NCI-H526 treated with DMSO at 0.1 percent for 48 hours (cell line): Measurements from ENCODE around the gene SMYD3.
A peak's percentile ranks its signal among the peaks of the same experiment; 100 is the strongest.

Experiments
- DNase-seq: peaks from one replicate; lab custom pipeline; 2025; lab: John Stamatoyannopoulos, UW

SMYD3 gene

GRCh38 chr1:245871915-245872314 is 635.2 kb downstream of the SMYD3 start:
- DNase-seq: no peak

DNA sequence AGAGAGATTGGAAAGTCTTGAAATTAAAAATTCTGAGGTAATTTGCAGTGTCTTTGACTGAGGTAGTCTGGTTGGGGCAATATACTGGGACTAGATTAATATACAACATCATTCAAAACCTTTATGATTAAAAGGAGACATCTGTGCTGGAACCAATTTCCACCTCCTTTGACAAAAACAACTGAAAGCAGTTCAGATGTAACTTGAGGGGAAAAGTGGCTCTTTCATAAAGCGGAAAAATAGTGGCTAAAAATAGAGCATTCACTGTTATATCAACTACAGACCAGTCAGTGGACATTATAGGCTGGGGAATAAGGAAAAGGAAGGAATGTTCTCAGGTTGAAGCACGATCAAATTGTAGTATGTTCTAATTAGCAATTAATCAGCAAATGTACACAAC is 635.9 kb downstream of the SMYD3 start:
- DNase-seq: no peak

DNA sequence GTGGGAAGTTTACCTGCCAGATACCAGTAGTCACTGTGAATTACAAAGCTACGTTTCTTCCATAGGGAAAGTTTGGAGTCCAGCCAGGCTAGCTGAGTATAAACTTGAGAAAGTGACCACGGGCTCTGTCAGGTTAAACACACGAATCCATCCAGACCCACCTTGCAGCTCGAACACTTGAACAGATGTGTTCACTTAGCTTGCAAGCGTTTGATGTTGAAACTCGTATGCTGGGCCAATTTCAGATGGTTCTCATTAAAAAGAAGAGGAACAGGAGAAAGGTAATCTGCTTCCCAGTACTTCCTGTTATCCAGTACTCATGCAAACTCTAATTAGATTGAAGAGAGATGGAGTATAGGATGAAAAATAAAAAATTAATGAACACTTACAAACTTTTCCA is 636.4 kb downstream of the SMYD3 start:
- no peak for DNase-seq

DNA sequence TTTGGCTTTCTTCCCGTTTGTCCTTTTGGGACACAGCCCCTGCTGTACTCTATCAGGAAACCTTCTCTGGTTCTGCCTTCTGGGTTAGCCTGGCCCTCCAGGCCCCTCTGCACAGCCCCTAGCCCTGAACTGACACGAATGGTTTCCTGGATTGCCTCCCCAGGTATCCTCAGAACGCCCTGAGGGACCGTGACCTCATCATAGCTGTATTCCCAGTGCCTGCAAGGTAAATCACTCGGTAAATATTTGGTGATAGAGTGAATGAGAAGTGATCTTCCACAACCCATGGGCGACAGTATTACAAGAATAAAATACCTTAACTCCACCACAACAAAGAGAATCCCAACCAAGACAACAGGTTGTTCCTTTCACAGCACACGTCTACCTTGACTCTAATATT is 637.2 kb downstream of the SMYD3 start:
- no peak for DNase-seq

- no peak for DNase-seq
Measured at GRCh38 chr1:245867738-245868137, 639.3 kb downstream of the SMYD3 start.

GRCh38 chr1:245864872-245865271 is 642.2 kb downstream of the SMYD3 start:
- no peak for DNase-seq

- no peak for DNase-seq
Measured at GRCh38 chr1:245863566-245864184, 643.4 kb downstream of the SMYD3 start.

- DNase-seq: no peak
Measured at GRCh38 chr1:245862812-245863540, 644.1 kb downstream of the SMYD3 start.

DNA sequence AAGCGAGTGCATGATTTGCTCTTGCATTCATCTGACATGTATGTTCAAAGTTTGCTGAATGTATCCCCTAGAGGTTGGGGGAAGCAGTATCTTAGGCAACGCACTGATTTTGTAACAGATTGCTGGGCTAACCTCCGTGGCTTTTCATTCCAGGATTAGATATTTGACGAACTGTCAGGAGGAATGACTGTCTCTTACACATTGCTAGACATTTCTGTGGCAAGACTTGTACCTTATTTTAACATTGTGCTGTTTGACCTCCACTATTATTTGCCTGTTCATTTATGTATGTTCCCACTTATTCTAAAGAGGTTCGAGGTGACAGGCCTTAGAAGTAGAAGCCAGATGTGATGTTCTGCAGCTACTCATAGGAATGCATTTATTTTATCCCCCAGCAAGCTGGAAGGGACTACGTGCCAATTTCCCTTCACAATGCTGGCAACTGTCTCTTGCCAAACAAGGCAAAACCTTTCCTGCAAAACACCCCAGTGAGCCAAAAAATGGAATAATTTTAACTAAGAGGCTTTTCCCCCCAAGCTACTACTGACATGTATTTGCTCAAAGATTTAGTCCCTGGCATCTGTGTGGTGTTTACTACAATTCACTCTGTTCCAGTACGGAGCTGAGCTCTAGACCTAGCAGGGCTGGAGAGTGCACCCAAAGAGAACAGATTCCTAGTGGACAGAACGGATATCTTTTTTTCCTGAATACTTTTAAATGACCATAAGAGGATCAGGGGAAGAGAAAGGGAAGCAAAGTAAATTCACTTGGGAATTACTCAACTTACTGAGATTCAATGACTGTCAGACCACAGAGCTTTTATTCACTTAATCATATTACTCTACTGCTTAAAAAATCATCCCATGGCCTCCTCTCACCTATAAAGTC is 646.2 kb downstream of the SMYD3 start:
- no peak for DNase-seq

- no peak for DNase-seq
Measured at GRCh38 chr1:245859493-245860114, 647.5 kb downstream of the SMYD3 start.

GRCh38 chr1:245858722-245859492 is 648.2 kb downstream of the SMYD3 start:
- DNase-seq: peak; percentile 5

DNA sequence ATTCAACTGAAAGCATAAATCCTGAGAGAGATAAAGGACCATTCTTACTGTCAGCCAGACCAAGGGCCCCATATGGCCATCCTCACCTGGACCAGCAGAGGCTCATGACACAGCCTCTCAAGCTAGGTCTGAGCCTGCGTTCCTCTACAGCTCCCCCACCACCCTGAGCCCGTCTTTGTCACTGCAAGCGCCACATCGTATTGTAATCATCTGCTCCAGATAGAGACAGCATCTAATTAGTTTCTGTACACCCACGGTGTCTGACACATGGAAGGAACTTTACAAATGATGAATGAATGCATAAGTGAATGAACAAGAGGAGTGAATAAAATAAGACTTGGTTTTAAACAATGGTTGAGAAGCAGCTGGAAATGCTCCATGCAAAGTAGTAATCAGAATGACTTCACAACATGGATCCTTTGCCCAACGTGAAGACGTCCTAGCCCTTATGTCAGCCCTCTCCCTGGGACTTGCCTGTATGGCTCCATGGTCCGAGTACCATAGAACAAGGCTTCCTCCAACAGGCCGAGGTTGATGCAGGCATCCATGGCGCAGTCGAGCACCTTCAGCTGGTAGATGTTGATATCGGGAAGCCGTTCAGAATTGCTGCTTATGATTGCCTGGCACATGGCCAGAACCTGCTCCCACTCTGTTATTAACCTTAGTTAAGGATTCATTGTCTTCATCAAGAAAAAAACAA is 648.9 kb downstream of the SMYD3 start:
- DNase-seq: no peak

GRCh38 chr1:245856944-245857531 is 650.0 kb downstream of the SMYD3 start:
- DNase-seq: no peak

DNA sequence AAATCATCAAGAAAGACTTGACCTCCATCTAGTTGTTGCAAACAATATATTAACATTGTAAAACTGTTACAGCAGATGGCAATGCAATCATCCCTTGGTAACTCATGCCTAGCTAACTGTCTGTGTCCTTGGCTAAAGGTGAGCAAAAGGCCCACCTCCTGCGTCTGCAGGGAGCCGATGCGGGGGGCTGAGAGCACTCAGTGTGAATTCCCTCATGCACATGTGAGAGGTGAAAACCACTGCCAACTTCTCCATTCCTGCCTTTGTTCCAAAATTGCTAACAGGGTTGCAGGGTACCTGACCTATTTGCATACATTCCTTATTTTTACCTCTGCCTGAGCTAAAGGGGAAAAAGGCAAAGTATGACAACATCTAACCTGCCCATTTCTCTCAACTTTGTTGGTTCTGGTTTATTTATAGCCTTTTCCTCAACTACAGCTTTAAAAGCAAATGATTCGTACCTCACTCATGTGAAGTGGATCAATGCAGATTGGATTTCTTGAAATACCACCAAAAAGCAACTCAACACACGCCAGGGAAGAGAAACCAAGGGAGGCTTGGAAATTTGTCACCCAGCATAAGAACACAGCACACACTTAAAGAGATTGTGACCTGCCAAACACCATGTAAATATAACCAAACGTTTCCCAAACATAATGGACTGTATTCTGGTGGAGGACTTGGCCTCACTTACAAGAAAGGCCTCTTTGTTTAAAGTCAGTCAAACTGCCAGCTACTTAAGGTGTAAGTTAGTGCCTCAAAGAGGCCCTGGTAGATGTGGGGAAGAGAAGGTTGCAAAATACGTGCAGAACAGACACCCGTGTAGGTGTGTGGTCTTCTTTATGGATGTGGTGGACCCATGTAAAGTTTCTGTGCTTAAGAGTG is 651.0 kb downstream of the SMYD3 start:
- DNase-seq: no peak

DNA sequence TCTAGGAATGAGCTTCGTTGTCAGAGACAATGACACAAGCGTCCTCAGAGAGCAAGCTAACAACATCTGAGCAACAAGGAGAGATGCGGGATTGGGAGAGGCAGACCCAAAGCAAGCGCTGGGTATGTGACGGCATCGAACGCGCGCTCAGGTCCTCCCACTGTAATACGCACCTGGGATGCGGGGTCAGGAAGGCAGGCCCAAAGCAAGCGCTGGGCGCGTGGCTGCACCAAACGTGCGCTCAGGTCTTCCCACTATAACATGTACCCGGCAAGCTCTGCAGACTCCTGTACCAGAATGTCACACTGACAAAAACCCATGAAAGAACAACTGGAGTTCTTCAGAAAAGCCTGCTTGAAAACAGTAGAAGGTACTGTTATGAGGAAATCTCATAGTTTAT is 653.8 kb downstream of the SMYD3 start:
- no peak for DNase-seq

GRCh38 chr1:245843101-245843500 is 664.0 kb downstream of the SMYD3 start:
- DNase-seq: no peak

- DNase-seq: no peak
Measured at GRCh38 chr1:245842106-245842505, 665.0 kb downstream of the SMYD3 start.

GRCh38 chr1:245840971-245841370 is 666.1 kb downstream of the SMYD3 start:
- DNase-seq: no peak

GRCh38 chr1:245837718-245838117 is 669.4 kb downstream of the SMYD3 start:
- no peak for DNase-seq

DNA sequence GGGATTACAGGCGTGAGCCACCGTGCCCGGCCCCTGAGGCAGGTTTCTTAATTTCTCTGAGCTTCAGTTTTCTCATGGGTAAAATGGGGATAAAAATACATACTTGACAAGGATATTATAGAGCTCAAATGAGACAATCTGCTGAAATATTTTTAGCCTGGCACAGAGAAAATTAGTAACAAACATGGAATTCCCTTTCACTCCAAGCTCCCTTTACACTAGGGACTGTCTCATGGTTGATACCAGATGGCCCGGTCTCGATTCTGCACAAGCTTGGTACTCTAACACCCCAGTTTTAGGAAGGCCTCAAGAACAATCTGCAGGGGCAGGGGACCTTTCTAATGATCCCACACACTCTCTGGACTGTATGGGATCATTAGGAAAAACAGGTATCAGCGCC is 671.7 kb downstream of the SMYD3 start:
- no peak for DNase-seq
